ENCODE data around the gene TP53TG5. TPM values are rescaled to one million over a fixed set of nuclear protein-coding genes. Genes with fewer than 3 reads are reported as not detected.

TP53TG5 gene
- total RNA-seq, 1 experiment from 2014 or later: not detected

DNA sequence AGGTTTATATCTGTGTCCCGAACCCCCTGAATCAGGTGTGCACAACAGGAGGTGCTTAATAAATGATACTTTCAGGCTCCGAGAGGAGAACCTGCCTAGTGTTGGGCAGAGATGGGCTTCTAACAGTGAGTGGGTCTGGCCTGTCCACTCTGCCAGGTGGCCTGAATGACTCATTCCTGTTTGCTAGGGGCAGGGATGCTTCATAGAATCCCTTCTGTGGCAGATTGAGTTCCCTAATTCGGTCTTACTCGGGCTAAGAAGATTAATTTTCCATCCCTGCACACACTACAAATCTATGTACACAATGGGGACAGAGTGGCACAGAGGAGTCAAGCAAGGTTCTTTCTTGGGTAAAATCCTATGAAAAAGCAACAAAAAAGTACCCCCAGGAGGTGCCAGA lies 49.7 kb downstream of the TP53TG5 start:
- DNase-seq (ENCODE audit: low read depth): no peak

DNA sequence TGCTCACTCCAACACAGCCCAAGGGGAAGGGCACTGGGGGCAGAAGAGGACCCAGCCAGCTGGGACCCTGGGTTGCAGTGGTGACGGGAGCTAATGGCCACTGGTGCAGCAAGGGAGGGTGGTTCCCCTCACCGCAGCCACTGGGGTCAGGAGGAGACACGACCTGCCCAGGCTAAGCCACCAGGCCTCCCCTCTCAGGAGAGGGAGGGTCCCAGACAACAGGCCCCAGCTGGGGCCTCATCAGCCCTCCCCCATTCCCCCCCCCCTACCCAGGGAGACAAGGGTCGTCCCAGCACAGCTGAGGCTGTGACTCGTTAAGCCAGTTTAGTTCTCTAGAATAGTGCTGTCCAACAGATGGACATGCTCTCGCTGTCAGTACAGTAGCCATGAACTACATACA lies 52.8 kb downstream of the TP53TG5 start:
- DNase-seq (ENCODE audit: low read depth): no peak

DNA sequence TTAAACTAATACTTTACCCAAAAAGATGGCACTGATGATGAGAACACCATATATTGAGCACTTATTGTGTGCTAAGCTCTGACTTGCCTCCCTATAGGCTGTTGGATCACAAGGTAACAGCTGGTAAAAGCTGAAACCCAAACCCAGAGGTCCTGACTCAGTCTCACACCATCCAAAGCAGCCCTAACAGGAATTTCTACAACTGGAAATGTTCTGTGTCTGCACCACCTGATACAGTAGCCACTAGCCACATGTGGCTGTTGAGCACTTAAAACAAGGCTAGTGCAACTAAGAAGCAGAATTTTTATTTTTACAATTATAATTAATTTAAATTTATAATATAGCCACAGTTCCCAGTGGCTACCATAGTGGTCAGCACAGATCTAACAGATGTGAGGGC lies 54.4 kb downstream of the TP53TG5 start:
- peak; percentile 87 for DNase-seq (ENCODE audit: low read depth)

DNA sequence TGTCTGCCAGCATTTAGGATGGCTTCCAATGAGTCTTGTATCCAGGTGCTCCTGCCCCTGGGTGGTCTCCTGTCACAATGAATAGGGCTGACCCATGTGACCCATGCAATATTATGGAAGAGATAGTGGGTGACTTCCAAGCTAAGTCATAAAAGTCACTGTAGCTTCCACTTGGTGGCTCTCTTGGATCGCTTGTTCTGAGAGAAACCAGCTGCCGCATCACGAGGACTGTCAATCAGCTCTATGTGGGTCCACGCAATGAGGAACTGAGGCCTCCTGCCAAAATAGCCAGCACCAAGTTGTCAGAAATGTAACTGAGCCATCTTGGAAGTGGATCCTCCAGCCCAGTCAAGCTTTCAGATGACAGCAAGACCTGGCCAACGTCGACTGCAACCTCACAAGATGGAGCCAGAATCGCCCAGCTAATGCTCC lies 55.2 kb downstream of the TP53TG5 start:
- DNase-seq (ENCODE audit: low read depth): peak; percentile 92

Other genes starting within 250 kb of the TP53TG5 start
- not detected in 2 replicates for gene PI3, start 203.4 kb downstream of the TP53TG5 start, total RNA-seq (2014; rRNA removed)
- gene SEMG1, start 171.3 kb downstream of the TP53TG5 start, total RNA-seq (2014; rRNA removed): not detected in 2 replicates
- gene SEMG2, start 157.0 kb downstream of the TP53TG5 start, total RNA-seq (2014; rRNA removed): not detected in 2 replicates
- not detected in 2 replicates for gene SLPI, start 123.8 kb downstream of the TP53TG5 start, total RNA-seq (2014; rRNA removed)
- gene RBPJL, start 71.5 kb downstream of the TP53TG5 start, total RNA-seq (2014; rRNA removed): not detected in 2 replicates
- 0.23 TPM in 1 of 2 replicates, not detected in the other for gene MATN4, start 70.0 kb downstream of the TP53TG5 start, total RNA-seq (2014; rRNA removed)
- gene SDC4, start 29.9 kb downstream of the TP53TG5 start, total RNA-seq (2014; rRNA removed): 102 and 126 TPM in 2 replicates
- 23.6 and 30.2 TPM in 2 replicates for gene SYS1, start 15.2 kb downstream of the TP53TG5 start, total RNA-seq (2014; rRNA removed)
- gene DBNDD2, start 30.0 kb upstream of the TP53TG5 start, total RNA-seq (2014; rRNA removed): 0.29 and 1.3 TPM in 2 replicates
- 104 and 118 TPM in 2 replicates for gene PIGT, start 37.8 kb upstream of the TP53TG5 start, total RNA-seq (2014; rRNA removed)
- gene WFDC2, start 91.4 kb upstream of the TP53TG5 start, total RNA-seq (2014; rRNA removed): not detected in 2 replicates
- not detected in 2 replicates for gene SPINT3, start 137.3 kb upstream of the TP53TG5 start, total RNA-seq (2014; rRNA removed)
- gene WFDC6, start 161.2 kb upstream of the TP53TG5 start, total RNA-seq (2014; rRNA removed): not detected in 2 replicates
- gene EPPIN, start 169.1 kb upstream of the TP53TG5 start, total RNA-seq (2014; rRNA removed): not detected in 2 replicates
- not detected in 2 replicates for gene WFDC8, start 201.0 kb upstream of the TP53TG5 start, total RNA-seq (2014; rRNA removed)

Measured in LHCN-M2 (cell line).